HG03066 (cell line): Measurements from ENCODE around the gene LRWD1.
"Not testable (repeated sequence)": the region's sequence is repeated elsewhere in the genome, so short reads cannot be mapped to it uniquely, and the experiment has no call there.

Experiments used
- ATAC-seq: cut with Tn5 transposase; IDR thresholded peaks from one replicate; pipeline ENCODE4 v1.9.1; 2021; ENCODE audit warnings: low read depth; ENCODE audit not compliant: unreplicated experiment

LRWD1 gene

DNA sequence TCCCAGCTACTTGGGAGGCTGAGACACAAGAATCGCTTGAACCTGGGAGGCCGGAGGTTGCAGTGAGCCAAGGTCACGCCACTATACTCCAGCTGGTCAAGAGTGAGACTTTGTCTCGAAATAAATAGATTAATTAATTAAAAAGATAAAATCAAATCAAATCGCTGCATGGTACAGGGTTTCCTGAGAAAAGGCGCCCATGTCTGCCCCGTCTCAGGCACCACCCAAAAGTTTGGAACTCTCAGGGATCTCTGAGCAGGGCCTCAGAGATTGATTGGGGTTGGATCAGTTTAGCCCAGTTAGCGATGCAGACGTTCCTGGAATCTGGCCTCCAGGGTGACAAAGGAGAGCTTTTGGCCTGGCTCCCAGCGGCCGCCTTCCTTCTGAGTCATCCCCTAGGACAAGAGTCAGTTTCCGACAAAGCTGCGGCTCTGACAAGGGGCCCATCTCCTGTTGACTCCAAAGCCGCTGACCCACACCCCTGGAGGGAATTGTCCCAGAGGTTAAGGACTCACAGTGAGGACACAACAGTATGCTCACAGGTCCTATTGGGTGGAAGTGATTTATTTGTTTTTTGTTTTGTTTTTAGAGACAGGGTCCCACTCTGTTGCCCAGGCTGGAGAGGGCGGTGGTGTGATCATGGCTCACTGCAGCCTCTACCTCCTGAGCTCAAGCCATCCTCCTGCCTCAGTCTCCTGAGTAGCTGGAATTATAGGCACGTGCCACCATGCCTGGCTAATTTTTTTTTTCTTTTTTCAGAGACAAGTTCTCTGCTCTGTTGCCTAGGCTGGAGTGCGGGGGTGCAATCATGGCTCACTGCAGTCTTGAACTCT is 24.6 kb upstream of the LRWD1 start:
- ATAC-seq, result no peak

DNA sequence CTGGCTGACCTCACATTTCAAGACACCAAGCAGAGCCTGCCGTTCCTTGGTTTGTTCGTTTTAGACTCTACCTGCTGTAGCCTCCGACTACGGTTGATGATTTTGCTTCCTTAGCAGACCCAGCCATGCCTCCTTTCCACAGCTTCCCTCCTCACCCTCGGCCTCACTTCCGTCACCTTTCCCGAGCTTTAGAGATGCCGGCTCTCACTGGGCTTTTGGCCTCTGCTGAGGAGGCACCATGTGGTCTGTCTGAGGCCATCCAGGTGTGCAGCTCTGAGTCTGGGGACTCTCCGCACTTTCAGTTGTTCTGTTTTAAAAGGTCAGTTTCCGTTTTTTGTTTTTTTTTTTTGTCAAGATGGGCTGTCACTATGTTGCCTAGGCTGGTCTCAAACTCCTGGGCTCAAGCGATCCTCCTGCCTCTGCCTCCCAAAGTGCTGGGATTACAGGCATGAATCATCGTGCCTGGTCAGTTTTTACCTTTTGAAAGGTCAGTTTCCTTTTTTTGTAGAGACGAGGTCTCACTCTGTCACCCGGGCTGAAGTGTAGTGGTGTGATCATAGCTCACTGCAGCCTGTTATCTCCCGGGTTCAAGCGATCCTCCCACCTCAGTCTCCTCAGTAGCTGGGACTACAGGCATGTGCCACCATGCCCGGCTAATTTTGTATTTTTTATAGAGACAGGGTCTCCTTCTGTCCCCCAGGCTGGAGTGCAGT is 19.7 kb upstream of the LRWD1 start:
- ATAC-seq, result peak; percentile 38

DNA sequence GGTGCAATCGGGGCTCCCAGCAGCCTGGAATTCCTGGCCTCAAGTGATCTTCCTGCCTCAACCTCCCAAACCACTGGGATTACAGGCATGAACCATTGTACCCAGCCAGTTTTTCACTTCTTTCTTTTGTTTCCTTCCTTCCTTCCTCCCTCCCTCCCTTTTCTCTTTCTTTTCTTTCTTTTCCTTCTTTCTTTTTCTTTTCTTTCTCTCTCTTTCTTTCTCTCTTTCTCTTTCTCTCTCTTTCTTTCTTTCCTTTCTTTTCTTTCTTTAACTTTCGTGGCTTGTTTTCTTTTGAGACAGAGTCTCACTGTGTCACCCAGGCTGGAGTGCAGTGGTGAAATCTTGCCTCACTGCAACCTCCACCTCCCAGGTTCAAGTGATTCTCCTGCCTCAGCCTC is 19.1 kb upstream of the LRWD1 start:
- no peak for ATAC-seq

DNA sequence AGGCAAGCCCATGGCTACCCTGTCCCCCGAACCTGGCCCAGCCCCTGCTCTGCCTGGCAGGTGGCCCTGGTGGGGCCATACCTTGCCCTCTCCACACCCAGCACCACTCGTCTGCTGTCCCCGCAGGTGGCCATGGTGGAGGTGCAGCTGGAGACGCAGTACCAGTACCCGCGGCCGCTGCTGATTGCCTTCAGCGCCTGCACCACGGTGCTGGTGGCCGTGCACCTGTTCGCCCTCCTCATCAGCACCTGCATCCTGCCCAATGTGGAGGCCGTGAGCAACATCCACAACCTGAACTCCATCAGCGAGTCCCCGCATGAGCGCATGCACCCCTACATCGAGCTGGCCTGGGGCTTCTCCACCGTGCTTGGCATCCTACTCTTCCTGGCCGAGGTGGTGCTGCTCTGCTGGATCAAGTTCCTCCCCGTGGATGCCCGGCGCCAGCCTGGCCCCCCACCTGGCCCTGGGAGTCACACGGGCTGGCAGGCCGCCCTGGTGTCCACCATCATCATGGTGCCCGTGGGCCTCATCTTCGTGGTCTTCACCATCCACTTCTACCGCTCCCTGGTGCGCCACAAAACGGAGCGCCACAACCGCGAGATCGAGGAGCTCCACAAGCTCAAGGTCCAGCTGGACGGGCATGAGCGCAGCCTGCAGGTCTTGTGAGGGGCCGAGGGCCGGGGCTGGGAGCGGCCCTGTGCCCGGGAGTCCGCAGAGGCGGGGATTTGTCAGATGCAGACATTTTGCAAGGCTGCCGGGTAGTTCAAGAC is 18.2 kb upstream of the LRWD1 start:
- ATAC-seq, result no peak

DNA sequence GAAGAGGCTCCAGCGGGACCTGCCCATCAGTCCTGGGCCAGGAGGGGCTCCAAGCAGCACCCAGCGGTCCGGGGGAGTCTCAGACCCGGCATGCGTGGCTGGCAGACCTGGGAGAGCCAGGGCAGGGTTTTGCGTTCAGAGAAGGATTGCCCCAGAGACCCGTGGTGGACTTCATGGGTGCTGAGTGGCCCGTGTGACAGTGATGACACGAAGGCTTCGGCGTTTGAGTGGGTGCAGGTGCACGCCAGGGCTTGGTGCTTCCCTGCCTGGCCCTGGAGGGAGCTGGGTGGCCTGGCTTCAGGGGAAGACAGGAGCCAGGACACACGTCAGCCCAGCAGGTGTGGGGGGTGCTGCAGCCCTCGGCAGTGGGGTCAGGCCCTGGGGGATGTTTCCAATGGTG is 17.5 kb upstream of the LRWD1 start:
- ATAC-seq, result no peak

DNA sequence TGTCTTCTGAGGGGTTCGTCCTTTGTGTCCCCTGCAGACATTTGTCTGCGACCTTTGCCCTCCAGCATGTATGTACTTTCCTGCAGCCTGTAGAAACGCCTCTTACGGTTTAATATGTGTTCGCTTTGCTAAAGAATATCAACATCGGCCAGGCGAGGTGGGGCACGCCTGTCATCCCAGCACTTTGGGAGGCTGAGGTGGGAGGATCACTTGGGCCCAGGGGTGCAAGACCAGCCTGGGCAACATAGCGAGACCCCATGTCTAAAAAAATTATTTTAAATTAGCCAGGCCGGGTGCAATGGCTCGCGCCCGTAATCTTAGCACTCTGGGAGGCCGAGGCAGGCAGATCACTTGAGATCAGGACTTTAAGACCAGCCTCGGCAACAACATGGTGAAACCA is 15.6 kb upstream of the LRWD1 start:
- ATAC-seq, result no peak

DNA sequence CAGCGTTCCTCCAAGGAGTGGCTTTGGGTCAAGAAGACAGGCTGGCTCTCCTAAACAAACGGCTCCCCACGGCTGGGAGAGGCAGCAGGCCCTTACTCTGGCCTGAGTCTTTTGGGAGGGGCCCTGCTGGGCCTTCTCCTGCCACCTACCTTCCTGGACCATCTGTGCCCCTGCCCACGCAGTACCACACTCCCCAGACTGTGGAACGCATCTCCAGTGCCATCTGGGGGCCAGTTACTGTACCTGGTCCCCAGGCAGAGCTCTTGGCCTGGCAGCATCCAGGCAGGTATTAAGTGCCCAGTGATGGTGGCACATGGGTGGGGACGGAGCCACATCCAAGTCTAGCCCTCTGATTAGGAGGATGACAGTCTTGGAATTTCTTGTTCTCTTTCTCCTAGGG is 14.5 kb upstream of the LRWD1 start:
- ATAC-seq, result no peak

DNA sequence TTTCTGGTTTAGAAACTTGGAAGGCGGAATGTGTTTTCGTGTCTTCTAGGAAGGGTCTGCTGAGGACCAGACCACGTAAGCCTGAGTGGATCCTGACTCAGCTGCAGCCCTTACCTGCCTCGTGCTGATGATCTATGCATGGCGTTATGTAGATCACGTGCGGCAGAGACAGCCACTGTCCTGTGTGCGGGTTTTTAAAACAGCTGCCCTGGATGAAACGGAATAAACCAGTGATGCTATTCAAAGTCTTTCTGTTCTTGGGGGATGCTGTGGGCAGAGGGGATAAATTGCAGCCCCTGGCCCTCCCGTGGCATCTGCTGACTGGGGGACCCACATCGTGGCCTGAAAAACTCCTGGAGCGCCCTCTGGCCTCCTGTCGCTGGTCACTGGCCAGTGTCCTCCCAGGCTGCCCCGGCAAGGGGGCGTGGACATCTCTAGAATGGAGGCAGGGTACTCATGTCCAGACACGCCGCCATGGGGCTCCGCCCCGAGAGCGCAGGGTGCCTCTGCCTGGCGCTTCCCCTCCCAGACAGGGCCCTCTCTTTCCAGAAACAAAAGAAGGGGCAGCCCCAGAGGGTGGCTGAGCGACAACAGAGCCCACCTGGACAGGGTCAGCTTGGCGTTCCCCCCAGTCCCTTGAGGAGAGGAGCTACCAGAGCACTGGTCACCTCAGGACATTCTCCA is 13.3 kb upstream of the LRWD1 start:
- ATAC-seq, result no peak

DNA sequence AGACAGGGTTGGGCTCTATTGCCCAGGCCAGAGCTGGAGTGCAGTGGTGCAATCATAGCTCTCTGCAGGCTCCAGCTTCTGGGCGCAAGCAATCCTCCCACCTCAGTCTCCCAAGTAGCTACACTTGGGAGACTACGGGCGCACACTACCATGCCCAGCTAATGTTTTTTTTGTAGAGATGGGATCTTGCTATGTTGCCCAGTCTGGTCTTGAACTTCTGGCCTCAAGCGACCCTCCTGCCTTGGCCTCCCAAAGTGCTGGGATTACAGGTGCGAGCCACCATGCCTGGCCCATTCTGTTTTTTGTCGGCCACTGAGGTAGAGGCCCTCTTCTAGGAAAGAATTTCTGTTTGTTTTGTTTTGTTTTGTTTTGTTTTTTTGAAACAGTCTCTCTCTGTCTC is 12.3 kb upstream of the LRWD1 start:
- no peak for ATAC-seq

DNA sequence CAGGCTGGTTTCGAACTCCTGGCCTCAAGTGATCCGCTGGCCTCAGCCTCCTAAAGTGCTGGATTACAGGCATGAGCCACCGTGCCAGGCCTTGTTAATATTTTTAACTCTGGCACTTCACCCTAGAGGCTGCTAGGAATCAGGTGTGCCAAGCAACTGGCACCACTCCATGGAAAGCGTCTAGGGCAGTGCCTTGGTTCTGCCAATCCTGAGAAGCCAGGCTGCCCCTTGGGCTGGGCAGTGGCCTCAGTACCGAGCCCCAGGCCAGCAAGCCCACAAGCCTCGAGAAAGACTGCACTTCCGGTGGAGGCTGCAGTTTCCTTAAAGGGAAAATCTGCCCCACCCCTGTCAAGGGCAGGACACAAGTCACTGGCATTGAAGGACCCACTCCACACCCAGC is 11.5 kb upstream of the LRWD1 start:
- ATAC-seq, result no peak

DNA sequence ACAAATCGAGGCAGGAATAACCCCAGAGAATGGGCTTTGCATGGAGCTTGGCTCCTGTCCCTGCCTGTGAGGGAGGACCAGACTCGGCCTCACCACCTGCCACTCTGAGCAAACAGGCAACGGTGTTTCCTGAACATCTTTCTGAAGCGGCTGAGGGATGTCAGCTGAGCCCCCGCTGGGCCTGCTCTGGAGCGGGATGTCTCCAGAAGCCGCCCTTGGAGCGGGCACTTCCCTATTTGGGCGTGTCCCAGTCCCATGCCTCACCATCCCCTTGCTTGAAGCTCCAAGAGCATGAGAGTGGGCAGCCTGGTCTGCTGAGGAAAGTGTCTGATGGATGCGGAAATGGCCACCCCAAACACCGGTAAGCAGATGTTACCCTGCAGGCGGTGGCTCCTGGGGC is 10.3 kb upstream of the LRWD1 start:
- no peak for ATAC-seq

DNA sequence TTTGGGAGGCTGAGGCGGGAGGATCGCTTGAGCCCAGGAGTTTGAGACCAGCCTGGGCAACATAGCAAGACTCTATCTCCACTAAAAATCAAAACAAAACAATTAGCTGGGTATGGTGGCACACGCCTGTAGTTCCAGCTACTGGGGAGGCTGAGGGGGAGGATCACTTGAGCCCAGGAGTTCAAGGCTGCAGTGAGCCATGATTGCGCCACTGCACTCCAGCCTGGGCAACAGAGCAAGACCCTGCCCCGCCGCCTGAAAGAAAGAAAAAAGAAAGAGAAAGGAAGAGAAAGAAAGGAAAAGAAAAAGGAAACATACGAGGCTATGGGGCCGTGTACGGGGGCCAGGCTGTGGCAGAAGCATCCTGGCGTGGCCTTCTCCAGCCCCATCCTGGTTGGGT is 9.9 kb upstream of the LRWD1 start:
- not testable (repeated sequence) for ATAC-seq

DNA sequence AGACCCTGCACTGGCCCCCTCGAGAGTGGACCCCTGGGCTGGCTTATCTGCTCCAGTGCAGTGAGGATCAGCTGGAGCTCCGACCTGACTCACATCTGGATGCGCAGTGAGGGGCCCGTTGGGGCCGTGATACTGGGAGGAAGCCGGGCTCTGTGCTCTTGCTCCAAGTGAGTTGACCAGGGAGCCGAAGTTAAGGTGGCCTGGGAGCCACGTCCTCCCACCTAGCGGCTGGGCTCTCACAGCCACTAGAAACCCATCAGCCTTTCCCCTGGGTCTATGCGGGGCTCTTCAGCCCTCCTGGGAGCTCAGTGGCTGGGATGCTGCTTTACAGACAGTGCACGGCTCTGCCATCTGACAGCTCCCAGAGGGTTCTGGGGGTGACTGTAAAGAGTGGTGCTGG is 9.2 kb upstream of the LRWD1 start:
- ATAC-seq, result no peak

DNA sequence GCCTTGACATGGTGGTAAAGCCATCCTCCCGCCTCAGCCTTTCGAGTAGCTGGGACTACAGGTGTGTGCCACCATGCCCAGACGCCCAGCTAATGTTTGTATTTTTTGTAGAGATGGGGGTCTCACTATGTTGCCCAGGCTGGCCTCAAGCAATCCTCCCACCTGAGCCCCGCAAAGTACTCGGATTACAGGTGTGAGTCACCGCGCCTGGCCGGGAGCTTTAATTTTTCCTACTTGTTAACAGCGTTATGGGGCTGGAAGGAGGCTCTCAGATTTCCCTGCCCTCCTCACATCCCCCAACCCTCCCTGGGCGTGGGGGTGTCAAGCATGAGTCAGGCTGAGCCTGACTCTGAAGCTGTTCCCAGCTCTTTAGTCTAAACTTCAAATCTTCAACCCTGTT is 8.5 kb upstream of the LRWD1 start:
- no peak for ATAC-seq

DNA sequence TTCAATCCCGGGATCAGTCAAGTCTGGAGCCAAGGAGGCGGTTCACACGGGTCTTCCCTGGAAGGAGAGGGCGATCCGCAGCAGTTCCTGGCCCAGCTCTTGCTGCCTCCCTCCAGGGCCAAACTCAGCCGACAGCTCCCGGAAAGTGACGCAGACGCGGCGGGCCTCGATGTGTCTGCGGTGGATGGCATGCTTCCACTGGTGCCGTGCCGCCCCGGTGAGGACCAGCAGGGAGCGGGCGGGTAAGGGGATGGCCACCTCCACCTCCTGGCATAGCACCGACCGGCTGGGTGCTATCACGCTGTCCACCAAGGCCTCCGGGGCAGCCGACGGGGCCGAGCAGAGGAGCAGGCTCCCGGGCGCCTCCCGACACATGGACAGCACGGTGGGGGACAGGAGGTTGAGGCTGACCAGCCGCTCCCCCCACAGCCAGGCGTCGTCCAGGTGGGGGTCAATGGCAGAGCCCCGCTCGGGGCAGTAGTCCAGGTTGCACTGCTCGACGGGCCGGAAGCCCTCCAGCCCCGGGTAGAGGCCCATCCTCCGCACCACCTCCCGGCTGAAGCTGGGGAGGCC is 7.3 kb upstream of the LRWD1 start:
- no peak for ATAC-seq

DNA sequence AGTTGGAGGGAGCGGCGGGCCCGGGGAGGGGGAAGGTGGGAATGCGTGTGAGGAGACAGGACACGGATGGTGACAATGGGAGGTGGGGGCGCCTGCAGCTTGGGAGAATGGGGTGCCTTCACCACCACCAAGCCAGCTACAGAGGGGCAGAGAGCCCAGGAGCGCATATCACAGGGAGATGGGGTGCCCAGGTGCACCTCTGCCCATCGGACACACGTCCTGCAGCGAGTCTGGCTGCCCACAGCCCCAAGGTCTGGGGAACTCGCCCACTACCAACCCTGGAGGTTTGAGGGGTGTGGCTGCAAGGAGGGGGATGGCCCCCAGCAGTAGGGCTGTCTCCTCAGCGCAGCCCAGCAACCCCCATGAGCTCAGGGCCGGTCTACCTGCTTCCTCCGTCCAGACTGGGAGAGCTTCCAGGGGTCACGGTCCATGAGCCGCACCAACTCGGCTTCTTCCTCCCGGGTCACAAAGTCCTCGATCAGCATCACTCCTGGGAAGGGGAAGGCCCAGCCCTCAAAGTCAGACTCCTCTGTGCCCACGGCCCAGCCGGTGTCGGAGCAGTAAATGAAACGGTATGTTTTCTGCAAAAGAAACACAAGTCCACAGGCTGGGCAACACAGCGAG is 5.5 kb upstream of the LRWD1 start:
- no peak for ATAC-seq

DNA sequence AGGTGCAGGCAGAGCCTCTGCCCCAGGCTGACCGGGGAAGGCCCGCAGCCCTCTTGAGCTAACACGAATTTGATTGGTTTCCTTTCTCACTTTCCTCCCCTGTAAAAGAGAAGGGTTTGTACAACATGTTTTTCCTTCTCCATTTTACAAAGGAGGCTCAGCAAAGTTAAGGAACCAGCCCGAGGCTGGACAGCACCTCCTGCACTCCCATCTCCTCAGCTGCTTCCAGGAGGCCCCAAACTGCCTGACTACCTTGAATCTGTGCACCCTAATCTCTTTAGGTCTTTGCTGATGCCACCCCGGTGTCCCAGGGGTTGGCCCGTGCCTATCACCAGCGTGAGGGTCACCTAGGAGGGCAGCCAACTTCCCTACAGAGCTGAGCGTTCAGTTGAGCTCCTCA is 4.3 kb upstream of the LRWD1 start:
- ATAC-seq, result no peak

DNA sequence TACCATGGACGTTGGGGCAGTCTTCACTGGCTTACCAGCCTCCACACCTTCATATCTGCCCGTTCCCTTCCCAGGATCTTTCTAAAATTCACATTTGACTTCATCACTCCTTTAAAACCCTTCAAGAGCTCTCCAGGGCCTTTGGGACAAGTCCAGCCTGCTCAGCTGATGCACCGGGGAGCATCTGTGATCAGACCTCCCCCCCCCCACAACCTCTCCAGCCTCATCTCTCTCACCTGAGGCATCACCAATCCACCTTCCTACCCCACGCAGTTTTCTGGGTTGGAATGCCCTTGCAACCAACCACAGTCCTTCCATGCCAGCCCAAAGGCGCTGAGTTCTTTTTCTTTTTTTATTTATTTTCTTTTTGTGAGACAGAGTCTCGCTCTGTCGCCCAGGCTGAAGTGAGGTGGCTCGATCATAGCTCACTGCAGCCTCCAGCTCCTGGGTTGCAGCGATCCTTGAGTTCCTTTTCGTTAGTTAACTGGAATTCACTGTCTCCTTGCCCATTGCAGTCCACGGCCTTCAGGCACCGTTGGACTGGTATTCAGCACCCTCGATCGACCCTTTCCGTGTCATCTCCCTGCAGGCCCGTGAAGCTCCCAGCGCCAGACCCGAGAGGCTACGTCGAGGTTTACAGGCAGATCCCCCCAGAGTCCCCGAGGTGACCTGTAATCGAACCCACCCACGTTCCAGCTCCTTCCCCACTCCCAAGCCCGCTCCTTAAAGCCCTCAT is 775 bp upstream of the LRWD1 start:
- no peak for ATAC-seq

DNA sequence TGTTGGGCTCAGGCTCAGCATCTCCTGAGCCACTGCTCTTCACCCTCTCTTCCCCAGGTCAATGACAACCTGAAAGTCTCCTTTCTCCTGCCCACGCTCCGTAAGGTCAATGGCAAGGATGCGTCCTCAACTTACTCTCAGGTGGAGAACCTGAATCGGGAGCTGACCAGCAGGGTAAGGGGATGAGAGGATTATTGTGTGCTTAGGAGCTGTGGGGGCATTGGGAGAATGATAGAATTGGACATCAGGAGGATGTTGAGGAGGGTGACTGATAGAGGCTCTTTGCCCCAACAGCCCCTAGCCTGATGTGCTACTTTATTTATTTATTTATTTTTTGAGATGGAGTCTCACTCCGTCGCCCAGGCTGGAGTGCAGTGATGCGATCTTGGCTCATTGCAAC is 1.3 kb downstream of the LRWD1 start:
- ATAC-seq, result no peak
